NCI-H774 (cell line): ENCODE measurements around the gene DIO1.

Experiments
- DNase-seq: peaks from one replicate; lab custom pipeline; 2025; lab: John Stamatoyannopoulos, UW

DIO1 gene

GRCh38 chr1:53894644-53895043, 657 bp downstream of the DIO1 start:
- no peak for DNase-seq

GRCh38 chr1:53895421-53895820, 1.4 kb downstream of the DIO1 start:
- no peak for DNase-seq

- DNase-seq: no peak
These were observed 2.7 kb downstream of the DIO1 start for GRCh38 chr1:53896635-53897229.

GRCh38 chr1:53899206-53899628, 5.2 kb downstream of the DIO1 start:
- DNase-seq: no peak

GRCh38 chr1:53899708-53900107, 5.7 kb downstream of the DIO1 start:
- DNase-seq: no peak

GRCh38 chr1:53902235-53903138, 8.5 kb downstream of the DIO1 start:
- DNase-seq: no peak

GRCh38 chr1:53905509-53905908, 11.5 kb downstream of the DIO1 start:
- no peak for DNase-seq

GRCh38 chr1:53906121-53906520, 12.1 kb downstream of the DIO1 start:
- no peak for DNase-seq

- DNase-seq: no peak
These were observed 16.0 kb downstream of the DIO1 start for GRCh38 chr1:53909946-53910345.

- no peak for DNase-seq
These were observed 17.5 kb downstream of the DIO1 start for GRCh38 chr1:53911442-53911841.

GRCh38 chr1:53913352-53914033, 19.5 kb downstream of the DIO1 start:
- no peak for DNase-seq

- DNase-seq: no peak
These were observed 24.4 kb downstream of the DIO1 start for GRCh38 chr1:53918343-53918742.

- no peak for DNase-seq
These were observed 25.7 kb downstream of the DIO1 start for GRCh38 chr1:53919675-53920066.

GRCh38 chr1:53927376-53927881, 33.4 kb downstream of the DIO1 start:
- no peak for DNase-seq

GRCh38 chr1:53929246-53929960, 35.4 kb downstream of the DIO1 start:
- no peak for DNase-seq

GRCh38 chr1:53930932-53931331, 36.9 kb downstream of the DIO1 start:
- no peak for DNase-seq

GRCh38 chr1:53931523-53931922, 37.5 kb downstream of the DIO1 start:
- DNase-seq: no peak

- DNase-seq: no peak
These were observed 40.3 kb downstream of the DIO1 start for GRCh38 chr1:53934170-53934765.

GRCh38 chr1:53936430-53936829, 42.4 kb downstream of the DIO1 start:
- DNase-seq: no peak

GRCh38 chr1:53938136-53938830, 44.3 kb downstream of the DIO1 start:
- no peak for DNase-seq
